ENCODE results near the gene NUDC. TPM values are rescaled to one million over a fixed set of nuclear protein-coding genes. Genes with fewer than 3 reads are reported as not detected.

The NUDC gene
- total RNA-seq, 1 donor from 2014 or later = 71.7 TPM

- TF ChIP-seq CTCF (IDR thresholded peaks at IDR 0.05) = no peak
- peaks cover 8% of the 10 kb centered on the region for H3K27me3 Mint-ChIP-seq
- no peak overlapping the region for H3K4me3 Mint-ChIP-seq
- no peak for DNase-seq
- CTCF ChIA-PET = no interaction called here
- H3K27ac Mint-ChIP-seq = no peak overlapping the region
- peaks cover 14% of the 10 kb centered on the region for H3K4me1 Mint-ChIP-seq
- peaks cover 4% of the 10 kb centered on the region for H3K36me3 Mint-ChIP-seq (ENCODE audit: low read depth)
- ATAC-seq (ENCODE audit: low read depth) = no peak
- intact Hi-C loops (cut with micrococcal nuclease) = no loop called here
- POLR2A ChIA-PET = no interaction called here
- H3K9me3 Mint-ChIP-seq = no peaks in the 10 kb centered on the region
Measured at GRCh38 chr1:26957306-26957705, 35.8 kb downstream of the NUDC start.

DNA sequence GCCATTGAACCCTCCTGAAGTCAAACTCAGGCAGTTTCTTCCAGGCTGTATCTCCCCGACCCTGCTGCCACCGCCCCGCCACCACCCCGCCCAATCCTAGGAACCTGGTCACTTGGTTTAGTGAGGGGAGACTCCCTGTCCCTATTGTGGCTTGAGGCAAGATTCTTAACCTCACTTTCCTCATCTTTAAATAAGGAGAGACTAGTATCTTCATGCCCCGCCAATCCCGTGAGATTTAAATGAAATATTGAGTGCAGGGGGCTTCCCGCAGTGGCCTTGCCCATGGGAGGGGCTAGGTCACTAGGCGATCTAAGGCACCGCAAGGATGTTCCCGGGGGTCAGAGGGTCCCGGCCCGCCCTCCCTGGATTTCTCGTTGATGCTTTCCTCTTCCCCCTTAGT is 37.7 kb downstream of the NUDC start:
- TF ChIP-seq CTCF (IDR thresholded peaks at IDR 0.05) = no peak
- Mint-ChIP-seq H3K36me3 (ENCODE audit: low read depth) (no peaks in the 10 kb centered on the region), H3K4me3 (peak overlapping the region; percentile 67), H3K27me3 (peaks cover 14% of the 10 kb centered on the region), H3K9me3 (no peaks in the 10 kb centered on the region), H3K4me1 (peaks cover 14% of the 10 kb centered on the region), H3K27ac (no peak overlapping the region)
- ChIA-PET CTCF (no interaction called here), POLR2A (interaction anchor here (0.6 kb wide), 2 partner anchors 216 to 456 kb away, joined by 3 read pairs; no protein-coding TSS in a partner anchor)
- DNase-seq (no peak), ATAC-seq (ENCODE audit: low read depth) (no peak)
- intact Hi-C loops (cut with micrococcal nuclease) = no loop called here

DNA sequence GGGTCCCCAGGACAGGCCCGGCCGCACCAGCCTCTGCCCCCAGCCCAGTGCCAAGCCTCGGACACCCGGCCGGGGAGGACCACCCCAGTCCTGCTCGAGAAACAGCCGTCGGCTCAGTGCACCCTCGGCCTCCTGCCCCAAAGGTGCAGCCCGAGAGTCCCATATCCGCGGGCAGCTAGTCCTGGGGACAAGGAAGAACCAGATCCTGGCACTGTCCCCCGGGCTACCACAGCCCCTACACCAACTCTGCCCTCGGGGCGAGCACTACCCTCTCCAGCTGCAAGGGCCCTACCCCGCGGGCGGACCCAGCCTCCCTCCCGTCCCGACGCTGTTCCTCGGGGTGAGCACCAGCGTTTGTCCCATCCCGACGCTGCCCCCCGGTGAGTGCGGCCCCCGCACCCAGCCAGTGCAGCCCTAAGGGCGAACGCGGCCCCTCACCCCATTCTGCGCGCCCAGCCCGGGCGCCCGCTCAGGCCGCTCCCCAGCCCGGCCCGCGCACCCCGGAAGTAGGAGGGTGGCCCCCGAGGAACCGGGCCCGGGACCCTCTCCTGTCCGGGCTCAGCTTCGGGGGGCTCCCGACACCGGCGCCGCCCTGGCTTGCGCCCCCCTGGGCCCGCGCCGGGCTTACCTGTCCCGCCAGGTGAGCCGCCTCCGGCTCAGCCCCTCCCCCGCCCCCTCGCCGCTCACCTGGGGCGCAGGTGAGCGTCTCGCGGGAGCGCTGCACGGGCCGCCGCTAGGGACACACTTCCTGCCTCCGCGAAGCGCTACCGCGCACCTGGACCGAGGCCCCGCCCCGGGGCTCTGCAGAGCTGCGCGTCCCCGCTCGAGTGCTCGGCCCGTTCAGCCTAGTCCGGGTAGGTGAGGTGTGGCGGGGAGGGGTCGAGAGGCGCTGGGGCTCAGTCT is 38.4 kb downstream of the NUDC start, which contains the start of gene KDF1:
Gene KDF1, minus strand, starts transcription at position 747 of the 903 bp plus-strand sequence. CDS start 8,088 bp downstream, outside the sequence.
- Mint-ChIP-seq H3K4me1 (peaks cover 14% of the 10 kb centered on the region), H3K36me3 (ENCODE audit: low read depth) (no peaks in the 10 kb centered on the region), H3K4me3 (peak within 1 kb of the TSS; percentile 79), H3K9me3 (no peaks in the 10 kb centered on the region), H3K27ac (peak within 1 kb of the TSS; percentile 53), H3K27me3 (peaks cover 15% of the 10 kb centered on the region)
- ChIA-PET CTCF (no interaction called here), POLR2A (interaction anchor here (0.6 kb wide), 1 partner anchor 737 kb away, joined by 7 read pairs; no protein-coding TSS in a partner anchor)
- peak; percentile 54 for DNase-seq
- intact Hi-C loops (cut with micrococcal nuclease) = loop anchor here (1.0 kb wide), 1 partner anchor 39 kb away; the partner anchor contains the start of gene NUDC
- TF ChIP-seq CTCF (IDR thresholded peaks at IDR 0.05) = no peak
- ATAC-seq (ENCODE audit: low read depth) = peak; percentile 93

DNA sequence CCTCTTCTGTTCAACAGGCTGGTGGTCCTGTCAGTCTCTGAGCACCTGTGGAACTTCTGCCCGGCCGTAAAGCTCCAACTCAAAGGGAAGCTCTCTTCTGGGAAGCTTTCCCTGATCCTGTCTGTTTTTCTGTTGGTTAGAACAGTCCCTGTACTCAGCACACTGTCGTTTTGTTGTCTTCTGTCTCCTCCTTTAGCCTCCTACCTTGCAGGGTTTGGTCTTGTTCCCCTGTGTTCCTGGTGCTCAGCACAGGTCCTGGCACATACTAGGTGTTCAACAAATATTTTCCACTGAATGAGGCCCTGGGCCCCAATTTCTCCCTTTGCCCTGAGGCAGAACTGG is 39.1 kb downstream of the NUDC start:
- Mint-ChIP-seq H3K27me3 (peaks cover 15% of the 10 kb centered on the region), H3K36me3 (ENCODE audit: low read depth) (no peaks in the 10 kb centered on the region), H3K27ac (peak overlapping the region; percentile 53), H3K4me3 (peak overlapping the region; percentile 79), H3K9me3 (no peaks in the 10 kb centered on the region), H3K4me1 (peaks cover 14% of the 10 kb centered on the region)
- TF ChIP-seq CTCF (IDR thresholded peaks at IDR 0.05) = no peak
- CTCF ChIA-PET = no interaction called here
- intact Hi-C loops (cut with micrococcal nuclease) = loop anchor here (1.0 kb wide), 1 partner anchor 39 kb away; the partner anchor contains the start of gene NUDC
- POLR2A ChIA-PET = no interaction called here
- ATAC-seq (ENCODE audit: low read depth) (no peak), DNase-seq (no peak)

GRCh38 chr1:26961826-26962225 is 40.3 kb downstream of the NUDC start:
- TF ChIP-seq CTCF (IDR thresholded peaks at IDR 0.05) = no peak
- intact Hi-C loops (cut with micrococcal nuclease) = no loop called here
- Mint-ChIP-seq H3K27ac (no peak overlapping the region), H3K27me3 (peaks cover 18% of the 10 kb centered on the region), H3K36me3 (ENCODE audit: low read depth) (no peaks in the 10 kb centered on the region), H3K4me3 (no peak overlapping the region), H3K9me3 (no peaks in the 10 kb centered on the region), H3K4me1 (peaks cover 14% of the 10 kb centered on the region)
- CTCF ChIA-PET = no interaction called here
- DNase-seq = no peak
- ATAC-seq (ENCODE audit: low read depth) = no peak
- POLR2A ChIA-PET = interaction anchor here (1.0 kb wide), 1 partner anchor 38 kb away, joined by 3 read pairs; no protein-coding TSS in a partner anchor
